HepG2 (cell line): Measurements from ENCODE around the gene RMI2. TPM values are rescaled to one million over a fixed set of nuclear protein-coding genes. Genes with fewer than 3 reads are reported as not detected.

Experiments used
- ARID2 ChIP-seq: sonication (generic); formaldehyde crosslinking; IDR thresholded peaks from 2 replicates; pipeline ENCODE4 v1.8.1; 2022; ENCODE audit warnings: mild to moderate bottlenecking, missing genetic modification reagents, borderline replicate concordance
- BCL6 ChIP-seq: IDR thresholded peaks from 2 replicates; pipeline ENCODE4 v1.6.1; 2016; ENCODE audit warnings: missing genetic modification reagents, missing compliant biosample characterization
- FOXC1 ChIP-seq: sonication (generic); formaldehyde crosslinking; IDR thresholded peaks from 2 replicates; pipeline ENCODE4 v1.8.0; 2022; ENCODE audit warnings: mild to moderate bottlenecking, missing genetic modification reagents, borderline replicate concordance
- ONECUT2 ChIP-seq: sonication (generic); formaldehyde crosslinking; IDR thresholded peaks from 2 replicates; pipeline ENCODE4 v1.4.0; 2020; ENCODE audit warnings: missing genetic modification reagents
- PRDM15 ChIP-seq: sonication (generic); formaldehyde crosslinking; IDR thresholded peaks from 2 replicates; pipeline ENCODE4 v1.4.0; 2020; ENCODE audit warnings: missing genetic modification reagents
- TERF1 ChIP-seq: sonication (generic); formaldehyde crosslinking; IDR thresholded peaks from 2 replicates; pipeline ENCODE4 v1.8.0; 2022; ENCODE audit warnings: mild to moderate bottlenecking, missing genetic modification reagents, moderate library complexity
- ZFP90 ChIP-seq: sonication (generic); formaldehyde crosslinking; IDR thresholded peaks from 2 replicates; pipeline ENCODE4 v1.8.0; 2022; ENCODE audit warnings: missing genetic modification reagents, mild to moderate bottlenecking, inconsistent platforms, borderline replicate concordance
- ZNF431 ChIP-seq: sonication (generic); formaldehyde crosslinking; IDR thresholded peaks from 2 replicates; pipeline ENCODE4 v1.9.0; 2022; ENCODE audit warnings: missing genetic modification reagents, low read depth, mild to moderate bottlenecking, borderline replicate concordance
- ZNF746 ChIP-seq: sonication (generic); formaldehyde crosslinking; IDR thresholded peaks from 2 replicates; pipeline ENCODE4 v1.8.0; 2022; ENCODE audit warnings: mild to moderate bottlenecking, missing genetic modification reagents
- ZNF788 ChIP-seq: sonication (generic); formaldehyde crosslinking; IDR thresholded peaks from 2 replicates; pipeline ENCODE4 v1.5.0; 2020; ENCODE audit warnings: mild to moderate bottlenecking, missing genetic modification reagents, borderline replicate concordance
- ZNF816 ChIP-seq: sonication (generic); formaldehyde crosslinking; IDR thresholded peaks from 2 replicates; pipeline ENCODE4 v1.8.0; 2022; ENCODE audit warnings: missing genetic modification reagents, mild to moderate bottlenecking, borderline replicate concordance
- polyA plus RNA-seq, 8 experiments: library from polyadenylated mRNA; depleted of rRNA in 3 of 8; stranded (reverse) in 7 of 8; unstranded in 1 of 8; fragments of >200 nt; fragmentation: Illumina TruSeq in 4 of 8; extraction: Trizol in 4 of 8; gene quantifications; 2 replicates each; pipeline versions ENCODE4 v1.2.1 to v1.2.3, GENCODE V29; 2011 to 2016; ENCODE audit warnings: low read depth in 4 of 8, missing spikeins in 1 of 8, mixed read lengths in 1 of 8; ENCODE audit not compliant: insufficient read depth in 1 of 8
- total RNA-seq, 5 experiments: library from RNA; depleted of rRNA; stranded (reverse); fragments of >200 nt; fragmentation: Illumina TruSeq; extraction: Trizol; gene quantifications; 2 replicates each; pipeline ENCODE4 v1.2.3, GENCODE V29; 2016; ENCODE audit warnings: low read depth in 1 of 5
- TF ChIP-seq, protein P1 (sequence below): sonication (generic); formaldehyde crosslinking; IDR thresholded peaks from 2 replicates; pipeline ENCODE4 v1.4.0; 2020; ENCODE audit warnings: missing genetic modification reagents
- TF ChIP-seq, protein P2 (sequence below), 2 experiments: sonication (generic) in 1 of 2; formaldehyde crosslinking in 1 of 2; IDR thresholded peaks; 2 replicates each; pipeline versions ENCODE4 v1.6.1 to v1.9.0; 2014 to 2022; ENCODE audit warnings: antibody characterized with exemption in 1 of 2, borderline replicate concordance in 1 of 2, inconsistent platforms in 1 of 2, low read depth in 1 of 2, missing genetic modification reagents in 1 of 2

The RMI2 gene
- total and polyA plus RNA-seq, 2 of the 13 experiments (the other 11 are each of a cell fraction or from before 2014, with no cell fraction given): 24.5 to 55.7 TPM

- TF ChIP-seq PRDM15 (CRISPR knock-in tag) (no peak), TERF1 (CRISPR knock-in tag) (no peak), ZNF746 (CRISPR knock-in tag) (peak; percentile 81), ARID2 (CRISPR knock-in tag) (peak; percentile 94), ONECUT2 (CRISPR knock-in tag) (no peak), FOXC1 (CRISPR knock-in tag) (peak; percentile 66), ZNF431 (CRISPR knock-in tag) (no peak), ZNF788 (CRISPR knock-in tag) (peak; percentile 78; the same call in 1 of the 2 replicates), ZNF816 (CRISPR knock-in tag) (peak; percentile 71; the same call in 1 of the 2 replicates), ZFP90 (CRISPR knock-in tag) (peak; percentile 85; the same call in 1 of the 2 replicates), BCL6 (CRISPR knock-in tag) (peak; percentile 69)
- TF ChIP-seq, protein P1, sequence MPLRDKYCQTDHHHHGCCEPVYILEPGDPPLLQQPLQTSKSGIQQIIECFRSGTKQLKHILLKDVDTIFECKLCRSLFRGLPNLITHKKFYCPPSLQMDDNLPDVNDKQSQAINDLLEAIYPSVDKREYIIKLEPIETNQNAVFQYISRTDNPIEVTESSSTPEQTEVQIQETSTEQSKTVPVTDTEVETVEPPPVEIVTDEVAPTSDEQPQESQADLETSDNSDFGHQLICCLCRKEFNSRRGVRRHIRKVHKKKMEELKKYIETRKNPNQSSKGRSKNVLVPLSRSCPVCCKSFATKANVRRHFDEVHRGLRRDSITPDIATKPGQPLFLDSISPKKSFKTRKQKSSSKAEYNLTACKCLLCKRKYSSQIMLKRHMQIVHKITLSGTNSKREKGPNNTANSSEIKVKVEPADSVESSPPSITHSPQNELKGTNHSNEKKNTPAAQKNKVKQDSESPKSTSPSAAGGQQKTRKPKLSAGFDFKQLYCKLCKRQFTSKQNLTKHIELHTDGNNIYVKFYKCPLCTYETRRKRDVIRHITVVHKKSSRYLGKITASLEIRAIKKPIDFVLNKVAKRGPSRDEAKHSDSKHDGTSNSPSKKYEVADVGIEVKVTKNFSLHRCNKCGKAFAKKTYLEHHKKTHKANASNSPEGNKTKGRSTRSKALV (CRISPR knock-in tag): no peak; the same call in 1 of the 2 replicates
- TF ChIP-seq, protein P2, sequence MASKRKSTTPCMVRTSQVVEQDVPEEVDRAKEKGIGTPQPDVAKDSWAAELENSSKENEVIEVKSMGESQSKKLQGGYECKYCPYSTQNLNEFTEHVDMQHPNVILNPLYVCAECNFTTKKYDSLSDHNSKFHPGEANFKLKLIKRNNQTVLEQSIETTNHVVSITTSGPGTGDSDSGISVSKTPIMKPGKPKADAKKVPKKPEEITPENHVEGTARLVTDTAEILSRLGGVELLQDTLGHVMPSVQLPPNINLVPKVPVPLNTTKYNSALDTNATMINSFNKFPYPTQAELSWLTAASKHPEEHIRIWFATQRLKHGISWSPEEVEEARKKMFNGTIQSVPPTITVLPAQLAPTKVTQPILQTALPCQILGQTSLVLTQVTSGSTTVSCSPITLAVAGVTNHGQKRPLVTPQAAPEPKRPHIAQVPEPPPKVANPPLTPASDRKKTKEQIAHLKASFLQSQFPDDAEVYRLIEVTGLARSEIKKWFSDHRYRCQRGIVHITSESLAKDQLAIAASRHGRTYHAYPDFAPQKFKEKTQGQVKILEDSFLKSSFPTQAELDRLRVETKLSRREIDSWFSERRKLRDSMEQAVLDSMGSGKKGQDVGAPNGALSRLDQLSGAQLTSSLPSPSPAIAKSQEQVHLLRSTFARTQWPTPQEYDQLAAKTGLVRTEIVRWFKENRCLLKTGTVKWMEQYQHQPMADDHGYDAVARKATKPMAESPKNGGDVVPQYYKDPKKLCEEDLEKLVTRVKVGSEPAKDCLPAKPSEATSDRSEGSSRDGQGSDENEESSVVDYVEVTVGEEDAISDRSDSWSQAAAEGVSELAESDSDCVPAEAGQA (IDR thresholded peaks at IDR 0.05; ENCODE audit: low read depth): peak; percentile 71
- TF ChIP-seq, protein P2 (CRISPR knock-in tag; IDR thresholded peaks at IDR 0.05; ENCODE audit: borderline replicate concordance): no peak
These were observed 47.6 kb upstream of the RMI2 start (continued) for GRCh38 chr16:11297492-11298142.
